Raji (cell line): Measurements from ENCODE around the gene HOXC4.

ENCODE experiments used
- POLR2A ChIP-seq: IDR thresholded peaks from 2 replicates; pipeline ENCODE4 v1.6.1; 2011; ENCODE audit warnings: low read depth, low read length, control low read depth; ENCODE audit not compliant: insufficient read depth

HOXC4 gene

GRCh38 chr12:54053751-54054741, at the start of gene HOXC4:
Gene HOXC4, plus strand, starts transcription at chr12:54053835. Its CDS starts 88 bp downstream, at chr12:54053923.
- no peak for TF ChIP-seq POLR2A

GRCh38 chr12:54004063-54004840, 49.4 kb upstream of the HOXC4 start:
- TF ChIP-seq POLR2A, result no peak

GRCh38 chr12:54004841-54005530, 48.6 kb upstream of the HOXC4 start:
- TF ChIP-seq POLR2A, result no peak

- no peak for TF ChIP-seq POLR2A
These were observed 48.1 kb upstream of the HOXC4 start for GRCh38 chr12:54005531-54005852.

- TF ChIP-seq POLR2A, result no peak
These were observed 47.6 kb upstream of the HOXC4 start for GRCh38 chr12:54005853-54006558.

- TF ChIP-seq POLR2A, result no peak
These were observed 46.9 kb upstream of the HOXC4 start for GRCh38 chr12:54006559-54007220.

- TF ChIP-seq POLR2A, result no peak
These were observed 45.9 kb upstream of the HOXC4 start for GRCh38 chr12:54007538-54008259.

- no peak for TF ChIP-seq POLR2A
These were observed 45.4 kb upstream of the HOXC4 start for GRCh38 chr12:54008260-54008552.

GRCh38 chr12:54009171-54010052, 44.2 kb upstream of the HOXC4 start:
- TF ChIP-seq POLR2A, result no peak

- TF ChIP-seq POLR2A, result no peak
These were observed 43.3 kb upstream of the HOXC4 start for GRCh38 chr12:54010053-54010971.

- no peak for TF ChIP-seq POLR2A
These were observed 42.5 kb upstream of the HOXC4 start for GRCh38 chr12:54010972-54011664.
